ENCODE results near the gene FGFR3.
A peak's percentile ranks its signal among the peaks of the same experiment; 100 is the strongest.

The FGFR3 gene

GRCh38 chr4:1808851-1809753 lies 16.0 kb downstream of the FGFR3 start:
- in situ Hi-C loops (cut with MboI; ENCODE audit: low pct_unique_long_range_greater_than_20kb, low sequenced_read_pairs) = no loop called here
- no peak for DNase-seq

- peak; percentile 86 for DNase-seq
- in situ Hi-C loops (cut with MboI; ENCODE audit: low pct_unique_long_range_greater_than_20kb, low sequenced_read_pairs) = loop anchor here (10.0 kb wide), 1 partner anchor 65 kb away; no protein-coding TSS in a partner anchor
These were observed 16.8 kb downstream of the FGFR3 start for GRCh38 chr4:1809754-1810502.

GRCh38 chr4:1810765-1811164 lies 17.7 kb downstream of the FGFR3 start:
- no peak for DNase-seq
- in situ Hi-C loops (cut with MboI; ENCODE audit: low pct_unique_long_range_greater_than_20kb, low sequenced_read_pairs) = loop anchor here (10.0 kb wide), 1 partner anchor 66 kb away; no protein-coding TSS in a partner anchor

GRCh38 chr4:1812720-1813119 lies 19.6 kb downstream of the FGFR3 start:
- DNase-seq = no peak
- in situ Hi-C loops (cut with MboI; ENCODE audit: low pct_unique_long_range_greater_than_20kb, low sequenced_read_pairs) = loop anchor here (10.0 kb wide), 1 partner anchor 68 kb away; no protein-coding TSS in a partner anchor

- DNase-seq = no peak
- in situ Hi-C loops (cut with MboI; ENCODE audit: low pct_unique_long_range_greater_than_20kb, low sequenced_read_pairs) = loop anchor here (10.0 kb wide), 1 partner anchor 68 kb away; no protein-coding TSS in a partner anchor
These were observed 20.1 kb downstream of the FGFR3 start for GRCh38 chr4:1813231-1813630.

- in situ Hi-C loops (cut with MboI; ENCODE audit: low pct_unique_long_range_greater_than_20kb, low sequenced_read_pairs) = loop anchor here (10.0 kb wide), 1 partner anchor 69 kb away; no protein-coding TSS in a partner anchor
- no peak for DNase-seq
These were observed 20.8 kb downstream of the FGFR3 start for GRCh38 chr4:1813915-1814314.

GRCh38 chr4:1814453-1814852 lies 21.4 kb downstream of the FGFR3 start:
- no peak for DNase-seq
- in situ Hi-C loops (cut with MboI; ENCODE audit: low pct_unique_long_range_greater_than_20kb, low sequenced_read_pairs) = loop anchor here (10.0 kb wide), 1 partner anchor 70 kb away; no protein-coding TSS in a partner anchor

GRCh38 chr4:1815096-1815996 lies 22.3 kb downstream of the FGFR3 start:
- in situ Hi-C loops (cut with MboI; ENCODE audit: low pct_unique_long_range_greater_than_20kb, low sequenced_read_pairs) = loop anchor here (10.0 kb wide), 1 partner anchor 71 kb away; no protein-coding TSS in a partner anchor
- DNase-seq = no peak

GRCh38 chr4:1815997-1816860 lies 23.1 kb downstream of the FGFR3 start:
- no peak for DNase-seq
- in situ Hi-C loops (cut with MboI; ENCODE audit: low pct_unique_long_range_greater_than_20kb, low sequenced_read_pairs) = loop anchor here (10.0 kb wide), 1 partner anchor 71 kb away; no protein-coding TSS in a partner anchor

GRCh38 chr4:1819284-1819683 lies 26.2 kb downstream of the FGFR3 start:
- in situ Hi-C loops (cut with MboI; ENCODE audit: low pct_unique_long_range_greater_than_20kb, low sequenced_read_pairs) = loop anchor here (10.0 kb wide), 1 partner anchor 74 kb away; no protein-coding TSS in a partner anchor
- DNase-seq = no peak

GRCh38 chr4:1819816-1820215 lies 26.7 kb downstream of the FGFR3 start:
- no peak for DNase-seq
- in situ Hi-C loops (cut with MboI; ENCODE audit: low pct_unique_long_range_greater_than_20kb, low sequenced_read_pairs) = loop anchor here (10.0 kb wide), 1 partner anchor 75 kb away; no protein-coding TSS in a partner anchor

- in situ Hi-C loops (cut with MboI; ENCODE audit: low pct_unique_long_range_greater_than_20kb, low sequenced_read_pairs) = no loop called here
- DNase-seq = no peak
These were observed 28.8 kb downstream of the FGFR3 start for GRCh38 chr4:1821679-1822567.

- no peak for DNase-seq
- in situ Hi-C loops (cut with MboI; ENCODE audit: low pct_unique_long_range_greater_than_20kb, low sequenced_read_pairs) = no loop called here
These were observed 29.8 kb downstream of the FGFR3 start for GRCh38 chr4:1822568-1823544.

GRCh38 chr4:1823545-1823932 lies 30.4 kb downstream of the FGFR3 start:
- no peak for DNase-seq
- in situ Hi-C loops (cut with MboI; ENCODE audit: low pct_unique_long_range_greater_than_20kb, low sequenced_read_pairs) = no loop called here

- DNase-seq = no peak
- in situ Hi-C loops (cut with MboI; ENCODE audit: low pct_unique_long_range_greater_than_20kb, low sequenced_read_pairs) = no loop called here
These were observed 31.7 kb downstream of the FGFR3 start for GRCh38 chr4:1824746-1825145.

GRCh38 chr4:1825326-1825725 lies 32.2 kb downstream of the FGFR3 start:
- in situ Hi-C loops (cut with MboI; ENCODE audit: low pct_unique_long_range_greater_than_20kb, low sequenced_read_pairs) = no loop called here
- DNase-seq = no peak
